ENCODE results near the gene XPO4. TPM values are rescaled to one million over a fixed set of nuclear protein-coding genes. Genes with fewer than 3 reads are reported as not detected.
"Not testable (repeated sequence)": the region's sequence is repeated elsewhere in the genome, so short reads cannot be mapped to it uniquely, and the experiment has no call there.

The XPO4 gene
- polyA plus RNA-seq, 3 donors, result 17.5 to 19.2 (median 19.1) TPM

GRCh38 chr13:20796791-20797508 is 105.6 kb downstream of the XPO4 start:
- no peak for DNase-seq (ENCODE audit: low read depth in 3 of 3, low spot score in 2 of 3)

GRCh38 chr13:20789665-20790064 is 112.9 kb downstream of the XPO4 start:
- DNase-seq (ENCODE audit: low read depth in 3 of 3, low spot score in 2 of 3), result no peak

- no peak for DNase-seq (ENCODE audit: low read depth in 3 of 3, low spot score in 2 of 3)
Observed at GRCh38 chr13:20788312-20788711, 114.2 kb downstream of the XPO4 start.

GRCh38 chr13:20787180-20787579 is 115.4 kb downstream of the XPO4 start:
- no peak for DNase-seq (ENCODE audit: low read depth in 3 of 3, low spot score in 2 of 3)

GRCh38 chr13:20782116-20782708 is 120.3 kb downstream of the XPO4 start:
- no peak for DNase-seq (ENCODE audit: low read depth in 3 of 3, low spot score in 2 of 3)

- no peak for DNase-seq (ENCODE audit: low read depth in 3 of 3, low spot score in 2 of 3)
Observed at GRCh38 chr13:20780317-20780716, 122.2 kb downstream of the XPO4 start.

- no peak for DNase-seq (ENCODE audit: low read depth in 3 of 3, low spot score in 2 of 3)
Observed at GRCh38 chr13:20779405-20779804, 123.1 kb downstream of the XPO4 start.

- DNase-seq (ENCODE audit: low read depth in 3 of 3, low spot score in 2 of 3), result no peak
Observed at GRCh38 chr13:20778311-20778710, 124.2 kb downstream of the XPO4 start.

GRCh38 chr13:20776751-20777150 is 125.8 kb downstream of the XPO4 start:
- DNase-seq (ENCODE audit: low read depth in 3 of 3, low spot score in 2 of 3), result no peak

GRCh38 chr13:20775961-20776360 is 126.6 kb downstream of the XPO4 start:
- no peak for DNase-seq (ENCODE audit: low read depth in 3 of 3, low spot score in 2 of 3)

- no peak for DNase-seq (ENCODE audit: low read depth in 3 of 3, low spot score in 2 of 3)
Observed at GRCh38 chr13:20774746-20775145, 127.8 kb downstream of the XPO4 start.

GRCh38 chr13:20773194-20774080 is 129.1 kb downstream of the XPO4 start, which contains the start of gene EEF1AKMT1:
Gene EEF1AKMT1, minus strand, starts transcription at chr13:20773961. Its CDS starts 16,363 bp downstream, at chr13:20757598.
- peak; percentile 80 to 84 (median 83) for DNase-seq (ENCODE audit: low read depth in 3 of 3, low spot score in 2 of 3)

GRCh38 chr13:20772401-20773131 is 130.0 kb downstream of the XPO4 start:
- no peak for DNase-seq (ENCODE audit: low read depth in 3 of 3, low spot score in 2 of 3)

- DNase-seq (ENCODE audit: low read depth in 3 of 3, low spot score in 2 of 3), result no peak
Observed at GRCh38 chr13:20769834-20770233, 132.7 kb downstream of the XPO4 start.

GRCh38 chr13:20769091-20769490 is 133.5 kb downstream of the XPO4 start:
- no peak for DNase-seq (ENCODE audit: low read depth in 3 of 3, low spot score in 2 of 3)

GRCh38 chr13:20767309-20767943 is 135.1 kb downstream of the XPO4 start:
- no peak for DNase-seq (ENCODE audit: low read depth in 3 of 3, low spot score in 2 of 3)

- no peak for DNase-seq (ENCODE audit: low read depth in 3 of 3, low spot score in 2 of 3)
Observed at GRCh38 chr13:20760872-20761271, 141.7 kb downstream of the XPO4 start.

GRCh38 chr13:20754009-20754408 is 148.5 kb downstream of the XPO4 start:
- no peak for DNase-seq (ENCODE audit: low read depth in 3 of 3, low spot score in 2 of 3)

GRCh38 chr13:20749377-20749776 is 153.2 kb downstream of the XPO4 start:
- DNase-seq (ENCODE audit: low read depth in 3 of 3, low spot score in 2 of 3), result no peak

- DNase-seq (ENCODE audit: low read depth in 3 of 3, low spot score in 2 of 3), result not testable (repeated sequence)
Observed at GRCh38 chr13:20743830-20744404, 158.6 kb downstream of the XPO4 start.

Measured in right renal cortex interstitium (tissue), 3 donors.